ENCODE measurements around the gene METTL16. TPM values are rescaled to one million over a fixed set of nuclear protein-coding genes. Genes with fewer than 3 reads are reported as not detected.

Gene METTL16
- total RNA-seq, 1 experiment from 2014 or later = 29.9 TPM

DNA sequence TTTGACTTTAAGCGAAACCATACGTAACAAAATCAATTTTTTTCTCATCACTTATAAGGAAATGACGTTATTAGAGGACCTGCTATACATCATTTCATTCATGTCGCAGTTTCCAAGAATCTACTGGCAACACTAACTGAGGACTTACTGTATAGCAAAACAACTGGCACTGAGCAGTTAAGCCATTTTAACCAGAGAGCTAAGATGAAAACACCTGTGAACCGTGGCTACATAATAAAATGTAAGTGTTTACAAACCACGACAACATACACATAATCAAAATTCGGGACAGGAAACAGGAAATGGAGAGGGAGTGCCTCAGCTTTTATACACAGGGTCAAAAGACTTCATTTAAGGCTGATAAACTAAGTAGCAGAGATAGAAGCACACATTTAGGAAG lies 29.5 kb downstream of the METTL16 start:
- Histone ChIP-seq H3K27me3 (no peaks in the 10 kb centered on the region), H3K4me1 (no peaks in the 10 kb centered on the region), H3K4me3 (no peak overlapping the region), H3K27ac (no peak overlapping the region), H3K36me3 (0 out of 2 replicates have a peak, but pooled peaks cover 3% of the 10 kb centered on the region), H3K9me3 (replicated peaks) (no peaks in the 10 kb centered on the region)
- no peak for DNase-seq

DNA sequence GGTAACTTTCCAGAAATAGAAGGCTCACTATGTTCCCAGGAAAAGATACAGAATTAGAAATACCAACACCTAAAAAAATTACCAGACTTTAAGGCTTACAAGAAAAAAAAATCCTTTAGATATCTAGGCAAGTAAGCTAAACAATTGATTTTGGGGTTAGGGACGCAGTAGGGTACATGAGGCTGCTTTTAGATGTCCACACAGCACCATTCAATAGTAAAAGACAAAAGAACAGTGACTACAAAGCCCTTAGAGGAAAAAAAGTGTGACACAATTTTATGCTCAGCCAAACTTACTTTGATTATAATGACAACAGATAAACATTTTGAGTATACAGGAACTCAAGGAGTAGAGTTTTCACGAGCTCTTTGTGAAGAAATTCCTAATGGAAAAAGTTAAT lies 29.9 kb downstream of the METTL16 start:
- H3K27me3 ChIP-seq = no peaks in the 10 kb centered on the region
- no peak overlapping the region for H3K4me3 ChIP-seq
- no peak overlapping the region for H3K27ac ChIP-seq
- H3K4me1 ChIP-seq = no peaks in the 10 kb centered on the region
- no peak for DNase-seq
- peaks cover 5% of the 10 kb centered on the region; the same call in 1 of the 2 replicates for H3K36me3 ChIP-seq
- no peaks in the 10 kb centered on the region for H3K9me3 ChIP-seq (replicated peaks)

DNA sequence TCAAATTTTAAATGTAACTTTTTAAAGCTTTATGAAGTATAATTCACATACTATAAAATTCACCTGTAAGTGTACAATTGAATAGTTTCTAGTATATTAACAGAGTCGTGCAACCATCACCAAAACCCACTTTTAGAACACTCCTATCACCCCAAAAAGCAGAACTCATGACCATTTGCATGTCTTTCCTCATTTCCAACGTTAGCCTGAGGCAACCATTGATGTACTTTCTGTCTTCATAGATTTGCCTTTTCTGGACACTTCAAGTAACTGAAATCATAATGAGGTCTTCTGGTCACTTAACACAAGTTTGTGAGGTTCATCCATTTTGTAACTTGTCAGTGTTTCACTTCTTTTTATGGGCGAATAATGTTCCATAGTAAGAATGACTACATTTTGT lies 33.2 kb downstream of the METTL16 start:
- Histone ChIP-seq H3K36me3 (peaks cover 22% of the 10 kb centered on the region), H3K4me1 (no peaks in the 10 kb centered on the region), H3K27me3 (no peaks in the 10 kb centered on the region), H3K9me3 (replicated peaks) (no peaks in the 10 kb centered on the region), H3K27ac (no peak overlapping the region), H3K4me3 (no peak overlapping the region)
- no peak for DNase-seq

DNA sequence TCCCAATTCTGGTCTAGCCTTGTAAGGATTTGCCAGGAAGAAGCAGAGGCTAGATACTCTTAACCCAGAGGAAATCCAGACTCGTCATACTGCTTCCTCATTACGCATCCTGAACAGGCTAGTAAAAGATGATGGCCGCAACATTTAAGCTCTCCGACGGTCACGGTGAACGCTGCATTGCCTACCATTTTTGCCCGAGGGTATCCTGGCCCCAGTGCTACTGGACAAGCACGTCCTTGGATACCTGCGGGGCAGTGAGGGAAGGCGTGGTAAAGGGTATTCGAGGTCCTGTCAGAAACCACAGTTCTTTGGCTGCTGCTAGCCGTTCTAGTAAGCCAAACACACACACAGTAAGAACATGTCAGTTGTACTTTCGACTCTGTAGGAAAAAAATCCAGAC lies 36.6 kb downstream of the METTL16 start:
- Histone ChIP-seq H3K36me3 (peaks cover 28% of the 10 kb centered on the region), H3K4me3 (no peak overlapping the region)

DNA sequence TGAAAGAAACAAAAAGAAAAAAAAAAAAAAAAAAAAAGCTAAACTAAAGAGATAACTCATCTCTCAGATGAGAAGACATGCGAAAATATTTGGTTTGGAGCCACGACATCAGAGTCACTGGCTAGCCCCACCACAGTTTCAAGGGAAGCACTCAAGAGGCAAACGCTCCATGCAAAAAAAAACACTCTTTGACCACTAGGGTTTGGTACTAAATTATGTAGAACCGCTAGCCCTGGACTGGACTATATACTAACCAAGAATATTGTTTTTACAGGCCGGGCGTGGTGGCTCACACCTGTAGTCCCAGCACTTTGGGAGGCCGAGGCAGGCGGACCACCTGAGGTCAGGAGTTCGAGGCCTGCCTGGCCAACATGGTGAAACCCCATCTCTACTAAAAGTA lies 37.3 kb downstream of the METTL16 start:
- Histone ChIP-seq H3K4me3 (no peak overlapping the region), H3K27ac (no peak overlapping the region), H3K27me3 (no peaks in the 10 kb centered on the region), H3K4me1 (no peaks in the 10 kb centered on the region), H3K36me3 (peaks cover 28% of the 10 kb centered on the region), H3K9me3 (replicated peaks) (no peaks in the 10 kb centered on the region)
- no peak for DNase-seq

More for the DNA sequence above, 36.6 kb downstream of the METTL16 start:
- H3K9me3 ChIP-seq (replicated peaks) = no peaks in the 10 kb centered on the region
- no peaks in the 10 kb centered on the region for H3K27me3 ChIP-seq
- no peaks in the 10 kb centered on the region for H3K4me1 ChIP-seq
- no peak overlapping the region for H3K27ac ChIP-seq
- no peak for DNase-seq

DNA sequence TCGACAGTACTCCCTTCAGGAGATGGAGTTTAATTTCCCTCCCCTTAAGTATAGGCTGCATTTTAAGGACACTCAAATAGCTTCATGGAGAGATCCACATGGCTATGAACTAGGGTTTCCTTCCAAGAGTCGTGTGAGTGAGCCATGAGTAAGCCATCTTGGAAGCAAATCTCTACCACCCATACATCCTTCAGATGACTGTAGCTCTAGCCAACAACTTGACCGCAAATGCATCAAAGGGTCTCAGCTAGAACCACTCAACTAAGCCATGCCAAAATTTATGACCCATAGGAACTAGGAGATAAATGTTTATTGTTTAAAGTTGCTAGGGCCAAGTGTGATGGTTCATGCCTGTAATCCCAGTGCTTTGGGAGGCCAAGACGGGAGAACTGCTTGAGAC lies 43.4 kb downstream of the METTL16 start:
- no peak for DNase-seq
- peaks cover 29% of the 10 kb centered on the region for H3K36me3 ChIP-seq
- no peaks in the 10 kb centered on the region for H3K9me3 ChIP-seq (replicated peaks)
- H3K27me3 ChIP-seq = no peaks in the 10 kb centered on the region
- no peak overlapping the region for H3K4me3 ChIP-seq
- no peak overlapping the region for H3K27ac ChIP-seq
- H3K4me1 ChIP-seq = no peaks in the 10 kb centered on the region

DNA sequence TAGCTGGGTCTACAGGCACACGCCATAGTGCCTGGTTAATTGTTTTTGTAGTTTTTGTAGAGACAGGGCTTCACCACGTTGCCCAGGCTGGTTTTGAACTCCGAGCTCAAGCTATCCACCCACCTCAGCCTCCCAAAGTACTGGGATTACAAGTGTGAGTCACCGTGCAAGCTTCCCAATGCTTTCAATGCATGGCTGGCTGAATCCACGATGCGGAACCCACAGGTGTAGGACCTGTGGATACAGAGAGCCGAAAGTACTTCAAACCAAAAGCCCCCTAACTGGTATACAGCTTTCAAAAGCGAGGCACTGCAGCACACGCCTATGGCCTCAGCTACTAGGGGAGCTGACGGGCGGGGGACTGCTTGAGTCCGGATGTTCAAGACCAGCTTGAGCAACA lies 44.8 kb downstream of the METTL16 start:
- no peak overlapping the region for H3K27ac ChIP-seq
- no peak overlapping the region for H3K4me3 ChIP-seq
- H3K36me3 ChIP-seq = peaks cover 32% of the 10 kb centered on the region
- no peak for DNase-seq
- H3K4me1 ChIP-seq = no peaks in the 10 kb centered on the region
- no peaks in the 10 kb centered on the region for H3K9me3 ChIP-seq (replicated peaks)
- H3K27me3 ChIP-seq = no peaks in the 10 kb centered on the region

DNA sequence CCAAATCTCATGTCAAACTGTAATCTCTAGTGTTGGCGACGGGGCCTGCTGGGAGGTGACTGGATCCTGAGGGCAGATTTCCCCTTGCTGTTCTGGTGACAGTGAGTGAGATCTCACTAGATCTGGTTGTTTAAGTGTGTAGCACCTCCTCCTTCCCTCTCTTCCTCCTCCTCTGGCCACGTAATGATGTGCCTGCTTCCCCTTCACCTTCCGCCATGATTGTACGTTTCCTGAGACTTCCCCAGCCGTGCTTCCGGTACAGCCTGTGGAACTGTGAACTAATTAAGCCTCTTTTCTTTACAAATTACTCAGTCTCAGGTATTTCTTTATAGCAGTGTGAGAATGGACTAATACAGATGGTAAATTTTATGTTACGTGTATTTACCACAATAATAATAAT lies 49.2 kb downstream of the METTL16 start:
- Histone ChIP-seq H3K27ac (no peak overlapping the region), H3K4me1 (no peaks in the 10 kb centered on the region), H3K4me3 (no peak overlapping the region), H3K9me3 (replicated peaks) (no peaks in the 10 kb centered on the region), H3K36me3 (peaks cover 34% of the 10 kb centered on the region), H3K27me3 (no peaks in the 10 kb centered on the region)
- DNase-seq = no peak

DNA sequence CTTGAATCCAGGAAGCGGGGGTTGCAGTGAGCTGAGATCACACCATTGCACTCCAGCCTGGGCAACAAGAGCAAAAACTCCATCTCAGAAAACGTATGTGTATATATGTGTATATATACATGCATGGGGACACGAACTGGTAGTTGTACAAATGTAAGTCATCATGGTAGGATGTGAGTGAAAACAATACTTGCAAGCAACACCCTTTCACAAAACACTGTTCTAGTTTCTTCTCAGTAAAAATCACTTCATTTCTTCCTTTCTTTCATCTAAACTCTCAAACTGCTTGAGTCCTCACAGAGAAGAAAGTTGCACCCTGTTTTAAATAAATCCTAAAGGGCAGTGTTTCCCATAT lies 51.8 kb downstream of the METTL16 start:
- H3K4me3 ChIP-seq = no peak overlapping the region
- no peaks in the 10 kb centered on the region for H3K4me1 ChIP-seq
- DNase-seq = no peak
- H3K36me3 ChIP-seq = peaks cover 28% of the 10 kb centered on the region
- H3K27me3 ChIP-seq = no peaks in the 10 kb centered on the region
- H3K9me3 ChIP-seq (replicated peaks) = no peaks in the 10 kb centered on the region
- H3K27ac ChIP-seq = no peak overlapping the region

DNA sequence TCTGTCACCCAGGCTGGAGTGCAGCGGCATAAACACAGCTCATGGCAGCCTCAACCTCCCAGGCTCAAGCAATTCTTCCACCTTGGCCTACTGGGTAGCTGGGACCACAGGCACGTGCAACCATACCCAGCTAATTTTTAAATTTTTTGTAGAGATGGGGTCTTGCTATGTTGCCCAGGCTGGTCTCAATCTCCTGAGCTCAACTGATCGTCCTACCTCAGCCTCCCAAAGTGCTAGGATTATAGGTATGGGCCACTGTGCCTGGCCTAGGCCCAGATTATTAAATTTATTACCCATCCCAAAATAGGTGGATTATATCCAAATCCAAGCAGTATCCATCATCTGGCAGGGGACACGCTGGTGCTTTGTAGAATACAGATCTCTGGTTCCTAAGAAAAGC lies 53.8 kb downstream of the METTL16 start:
- no peaks in the 10 kb centered on the region for H3K27me3 ChIP-seq
- no peaks in the 10 kb centered on the region for H3K9me3 ChIP-seq (replicated peaks)
- H3K27ac ChIP-seq = no peak overlapping the region
- H3K4me1 ChIP-seq = no peaks in the 10 kb centered on the region
- DNase-seq = no peak
- peaks cover 18% of the 10 kb centered on the region; the same call in 1 of the 2 replicates for H3K36me3 ChIP-seq
- H3K4me3 ChIP-seq = no peak overlapping the region

DNA sequence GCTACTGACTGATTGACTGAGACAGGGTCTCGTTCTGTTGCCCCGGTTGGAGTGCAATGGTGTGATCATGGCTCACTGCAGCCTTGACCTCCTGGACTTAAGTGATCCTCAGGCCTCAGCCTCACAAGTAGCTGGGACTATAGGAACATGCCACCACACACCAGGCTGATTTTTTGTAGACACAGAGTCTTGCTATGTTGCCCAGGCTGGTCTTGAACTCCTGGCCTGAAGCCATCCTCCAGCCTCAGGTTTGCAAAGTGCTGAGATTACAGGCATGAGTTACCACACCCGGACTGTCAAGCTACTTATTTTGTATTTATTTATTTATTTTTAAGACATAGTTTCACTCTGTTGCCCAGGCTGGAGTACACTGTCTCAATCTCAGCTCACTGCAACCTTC lies 55.2 kb downstream of the METTL16 start:
- Histone ChIP-seq H3K36me3 (peaks cover 9% of the 10 kb centered on the region; the same call in 1 of the 2 replicates), H3K27me3 (no peaks in the 10 kb centered on the region), H3K4me3 (no peak overlapping the region), H3K9me3 (replicated peaks) (no peaks in the 10 kb centered on the region), H3K4me1 (no peaks in the 10 kb centered on the region), H3K27ac (no peak overlapping the region)
- no peak for DNase-seq

DNA sequence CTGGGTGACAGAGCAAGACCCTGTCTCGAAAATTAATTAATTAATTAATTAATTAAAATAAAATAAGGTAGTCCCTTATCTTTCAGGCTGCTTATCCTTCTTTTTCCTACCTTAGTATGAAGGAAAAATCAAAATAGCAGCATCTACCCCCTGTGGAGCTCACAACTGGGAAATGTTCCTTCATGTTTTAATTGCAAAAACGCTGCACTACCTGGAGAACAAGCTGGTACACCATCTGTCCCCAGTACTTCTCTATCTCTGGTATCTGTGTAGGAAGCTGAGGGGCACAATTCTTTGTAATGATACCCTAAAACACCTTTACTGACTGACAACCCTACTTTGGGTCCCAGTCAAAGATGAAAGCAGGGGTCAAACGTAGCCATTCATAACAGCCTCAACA lies 55.7 kb downstream of the METTL16 start:
- H3K4me3 ChIP-seq = no peak overlapping the region
- H3K27ac ChIP-seq = no peak overlapping the region
- no peaks in the 10 kb centered on the region for H3K4me1 ChIP-seq
- no peaks in the 10 kb centered on the region for H3K9me3 ChIP-seq (replicated peaks)
- no peak for DNase-seq
- no peaks in the 10 kb centered on the region for H3K27me3 ChIP-seq
- peaks cover 9% of the 10 kb centered on the region; the same call in 1 of the 2 replicates for H3K36me3 ChIP-seq

DNA sequence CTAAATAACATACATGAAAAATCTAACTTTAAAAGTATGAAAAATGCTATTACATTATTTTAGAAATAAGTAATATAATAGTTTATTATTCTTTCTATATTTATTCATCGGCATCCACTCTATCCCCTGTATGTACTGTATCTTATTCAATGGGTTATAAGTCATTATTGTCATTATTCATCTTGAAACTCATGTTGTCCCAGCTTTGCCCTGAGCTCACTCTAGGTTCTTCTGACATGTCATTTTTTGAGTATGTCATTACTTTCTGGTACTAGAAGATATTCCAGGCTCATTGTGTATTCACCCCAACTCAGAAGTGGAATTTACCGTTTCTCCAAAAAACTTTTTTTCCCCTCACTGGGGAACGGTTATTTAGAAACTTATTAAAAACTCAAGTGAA lies 57.8 kb downstream of the METTL16 start:
- H3K9me3 ChIP-seq (replicated peaks) = no peaks in the 10 kb centered on the region
- no peaks in the 10 kb centered on the region for H3K27me3 ChIP-seq
- DNase-seq = no peak
- H3K27ac ChIP-seq = no peak overlapping the region
- no peaks in the 10 kb centered on the region for H3K4me1 ChIP-seq
- peaks cover 5% of the 10 kb centered on the region; the same call in 1 of the 2 replicates for H3K36me3 ChIP-seq
- no peak overlapping the region for H3K4me3 ChIP-seq

DNA sequence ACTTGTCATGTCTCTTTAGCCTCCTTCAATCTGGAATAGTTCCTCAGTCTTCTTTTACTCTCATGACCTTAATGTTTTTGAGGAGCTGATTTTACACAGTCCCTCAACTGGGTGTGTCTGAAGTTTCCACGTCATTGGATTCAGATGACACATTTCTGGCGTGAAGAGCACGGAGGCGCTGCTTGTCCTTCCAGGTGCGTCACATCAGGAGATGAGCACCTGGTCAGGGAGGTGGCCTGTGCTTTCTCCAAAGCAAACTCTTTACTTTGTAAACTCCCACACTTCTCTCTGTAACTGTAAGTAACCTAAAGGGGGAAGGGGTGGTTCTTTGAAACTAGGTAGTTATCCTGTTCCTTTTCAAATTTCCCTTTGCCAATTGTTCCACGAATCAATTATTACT lies 58.4 kb downstream of the METTL16 start:
- Histone ChIP-seq H3K27me3 (no peaks in the 10 kb centered on the region), H3K4me1 (no peaks in the 10 kb centered on the region)
- no peak for DNase-seq

DNA sequence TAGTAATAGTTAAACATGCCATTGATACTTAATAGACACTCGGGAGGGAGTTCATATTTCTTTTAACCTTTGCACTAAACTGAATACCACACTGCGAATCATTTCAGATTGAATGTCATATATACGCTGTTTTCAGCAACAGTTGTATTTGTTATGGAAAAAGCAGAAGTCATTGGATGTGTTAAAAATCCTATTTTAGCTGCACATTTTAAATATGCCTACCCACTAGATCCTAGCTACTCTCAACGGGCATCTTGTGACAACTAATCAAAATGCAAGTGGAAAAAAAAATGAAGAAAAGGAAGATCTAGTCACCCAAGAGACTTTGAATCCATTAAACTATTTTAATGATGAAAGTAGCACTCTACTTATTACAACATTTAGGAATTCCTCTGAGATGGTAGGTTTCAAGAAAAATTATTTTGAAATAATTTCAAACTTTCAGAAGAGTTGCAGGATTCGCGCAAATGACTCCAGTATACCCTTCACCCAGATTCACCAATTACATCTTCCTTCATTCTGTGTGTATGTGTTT lies 59.4 kb downstream of the METTL16 start:
- H3K4me3 ChIP-seq = no peak overlapping the region
- H3K4me1 ChIP-seq = no peaks in the 10 kb centered on the region
- H3K27me3 ChIP-seq = no peaks in the 10 kb centered on the region
- H3K9me3 ChIP-seq (replicated peaks) = no peaks in the 10 kb centered on the region
- no peak overlapping the region for H3K27ac ChIP-seq
- DNase-seq = no peak
- peaks cover 2% of the 10 kb centered on the region; the same call in 1 of the 2 replicates for H3K36me3 ChIP-seq

More for the DNA sequence above, 58.4 kb downstream of the METTL16 start:
- H3K36me3 ChIP-seq = peaks cover 5% of the 10 kb centered on the region; the same call in 1 of the 2 replicates
- H3K27ac ChIP-seq = no peak overlapping the region
- H3K4me3 ChIP-seq = no peak overlapping the region
- H3K9me3 ChIP-seq (replicated peaks) = no peaks in the 10 kb centered on the region

DNA sequence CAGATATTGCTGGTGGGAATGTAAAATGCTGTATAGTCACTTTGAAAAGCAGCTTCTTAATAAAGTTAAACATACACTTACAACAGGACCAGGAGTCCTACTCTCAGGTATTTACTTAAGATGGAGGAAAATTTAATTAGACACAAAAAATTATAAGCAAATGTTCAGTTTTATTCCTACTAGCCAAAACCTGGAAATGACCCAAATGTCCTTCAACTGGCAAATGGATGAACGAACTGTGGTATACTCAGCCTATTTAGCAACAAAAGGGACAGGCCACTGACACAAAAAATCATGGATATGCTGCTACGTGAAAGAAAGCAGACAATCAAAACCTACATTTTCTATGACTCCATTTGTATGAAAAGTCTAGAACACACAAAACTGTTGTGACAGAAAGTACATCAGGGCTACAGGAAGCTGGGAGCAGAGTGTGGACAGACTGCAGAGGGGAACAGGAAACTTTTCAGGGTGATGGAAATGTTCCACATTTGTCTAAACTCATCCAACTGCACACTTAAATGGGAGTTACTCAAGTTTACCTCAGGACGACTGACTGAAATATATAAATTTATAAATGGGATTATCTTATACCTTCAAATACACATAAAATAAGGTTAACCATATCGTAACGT lies 61.6 kb downstream of the METTL16 start:
- DNase-seq = no peak
- H3K36me3 ChIP-seq = peaks cover 11% of the 10 kb centered on the region; the same call in 1 of the 2 replicates
- H3K27me3 ChIP-seq = no peaks in the 10 kb centered on the region
- H3K9me3 ChIP-seq (replicated peaks) = 0 out of 2 replicates have a peak, but pooled peaks cover 3% of the 10 kb centered on the region
- H3K4me3 ChIP-seq = no peak overlapping the region
- H3K4me1 ChIP-seq = no peaks in the 10 kb centered on the region
- H3K27ac ChIP-seq = no peak overlapping the region
